GM10266 (cell line): ENCODE data around the gene LTBP3.

Experiments
- DNase-seq: peaks from one replicate; pipeline ENCODE4 v3.0.0; 2012; ENCODE audit errors: extremely low spot score
- CTCF ChIP-seq: IDR thresholded peaks from 2 replicates; pipeline ENCODE4 v1.5.1; 2012; ENCODE audit warnings: mild to moderate bottlenecking, low read depth; ENCODE audit not compliant: control insufficient read depth, insufficient read depth; ENCODE audit errors: missing control alignments

The LTBP3 gene

GRCh38 chr11:65503949-65504673 lies 54.0 kb downstream of the LTBP3 start:
- DNase-seq, result no peak

GRCh38 chr11:65503368-65503948 lies 54.7 kb downstream of the LTBP3 start:
- no peak for TF ChIP-seq CTCF
- DNase-seq, result no peak

More at GRCh38 chr11:65503949-65504673, 54.0 kb downstream of the LTBP3 start:
- TF ChIP-seq CTCF, result no peak

- TF ChIP-seq CTCF, result no peak
- DNase-seq, result no peak
These were observed 55.4 kb downstream of the LTBP3 start for GRCh38 chr11:65502555-65503367.

- DNase-seq, result no peak
- TF ChIP-seq CTCF, result no peak
These were observed 55.9 kb downstream of the LTBP3 start for GRCh38 chr11:65502274-65502554.

- no peak for DNase-seq
These were observed 56.5 kb downstream of the LTBP3 start for GRCh38 chr11:65501472-65502273.

GRCh38 chr11:65501186-65501471 lies 57.0 kb downstream of the LTBP3 start:
- no peak for DNase-seq
- TF ChIP-seq CTCF, result no peak

More at GRCh38 chr11:65501472-65502273, 56.5 kb downstream of the LTBP3 start:
- TF ChIP-seq CTCF, result no peak
